ENCODE measurements around the gene ABCC1.

DNA sequence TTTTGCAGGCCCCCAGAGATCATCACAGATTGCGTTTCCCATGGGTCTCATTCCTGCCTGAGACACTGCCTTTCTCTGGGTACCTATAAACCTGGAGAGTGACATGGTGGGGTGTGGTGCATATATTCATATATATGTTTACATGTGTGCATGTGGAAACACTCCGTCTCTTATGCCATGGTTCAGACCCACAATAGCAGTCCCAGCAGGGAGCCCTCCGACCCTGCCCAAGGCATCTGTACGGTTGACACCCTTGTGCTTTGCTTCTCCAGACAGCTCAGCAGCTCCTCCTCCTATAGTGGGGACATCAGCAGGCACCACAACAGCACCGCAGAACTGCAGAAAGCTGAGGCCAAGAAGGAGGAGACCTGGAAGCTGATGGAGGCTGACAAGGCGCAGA, 157.1 kb downstream of the ABCC1 start:
- TF ChIP-seq, protein P1, sequence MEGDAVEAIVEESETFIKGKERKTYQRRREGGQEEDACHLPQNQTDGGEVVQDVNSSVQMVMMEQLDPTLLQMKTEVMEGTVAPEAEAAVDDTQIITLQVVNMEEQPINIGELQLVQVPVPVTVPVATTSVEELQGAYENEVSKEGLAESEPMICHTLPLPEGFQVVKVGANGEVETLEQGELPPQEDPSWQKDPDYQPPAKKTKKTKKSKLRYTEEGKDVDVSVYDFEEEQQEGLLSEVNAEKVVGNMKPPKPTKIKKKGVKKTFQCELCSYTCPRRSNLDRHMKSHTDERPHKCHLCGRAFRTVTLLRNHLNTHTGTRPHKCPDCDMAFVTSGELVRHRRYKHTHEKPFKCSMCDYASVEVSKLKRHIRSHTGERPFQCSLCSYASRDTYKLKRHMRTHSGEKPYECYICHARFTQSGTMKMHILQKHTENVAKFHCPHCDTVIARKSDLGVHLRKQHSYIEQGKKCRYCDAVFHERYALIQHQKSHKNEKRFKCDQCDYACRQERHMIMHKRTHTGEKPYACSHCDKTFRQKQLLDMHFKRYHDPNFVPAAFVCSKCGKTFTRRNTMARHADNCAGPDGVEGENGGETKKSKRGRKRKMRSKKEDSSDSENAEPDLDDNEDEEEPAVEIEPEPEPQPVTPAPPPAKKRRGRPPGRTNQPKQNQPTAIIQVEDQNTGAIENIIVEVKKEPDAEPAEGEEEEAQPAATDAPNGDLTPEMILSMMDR (IDR thresholded peaks at IDR 0.05): no peak
- TF ChIP-seq POLR2A (IDR thresholded peaks at IDR 0.05): no peak
